AG09319 (cell line): Measurements from ENCODE around the gene STX8.

Source experiments
- DNase-seq: peaks from one replicate; pipeline ENCODE4 v3.0.0-alpha.2; 2010; ENCODE audit warnings: low read depth; ENCODE audit errors: extremely low read depth
- CTCF ChIP-seq: IDR thresholded peaks from 2 replicates; pipeline ENCODE4 v1.5.1; 2011; ENCODE audit warnings: low read depth, mild to moderate bottlenecking, inconsistent platforms, low read length, moderate library complexity

Gene STX8

GRCh38 chr17:9499041-9499440 is 76.6 kb downstream of the STX8 start:
- TF ChIP-seq CTCF: no peak
- no peak for DNase-seq

- no peak for DNase-seq
- no peak for TF ChIP-seq CTCF
Measured at GRCh38 chr17:9498490-9498889, 77.1 kb downstream of the STX8 start.

GRCh38 chr17:9488556-9488955 is 87.1 kb downstream of the STX8 start:
- no peak for DNase-seq
- TF ChIP-seq CTCF: no peak

GRCh38 chr17:9487406-9487805 is 88.2 kb downstream of the STX8 start:
- TF ChIP-seq CTCF: no peak
- no peak for DNase-seq

GRCh38 chr17:9484789-9485188 is 90.8 kb downstream of the STX8 start:
- DNase-seq: no peak
- no peak for TF ChIP-seq CTCF

- no peak for TF ChIP-seq CTCF
Measured at GRCh38 chr17:9479964-9480363, 95.7 kb downstream of the STX8 start.

GRCh38 chr17:9478889-9479288 is 96.7 kb downstream of the STX8 start:
- DNase-seq: no peak

More at GRCh38 chr17:9479964-9480363, 95.7 kb downstream of the STX8 start:
- no peak for DNase-seq

More at GRCh38 chr17:9478889-9479288, 96.7 kb downstream of the STX8 start:
- TF ChIP-seq CTCF: no peak
